ENCODE results near the gene SPINT2. TPM values are rescaled to one million over a fixed set of nuclear protein-coding genes. Genes with fewer than 3 reads are reported as not detected.
"Not testable (repeated sequence)": the region's sequence is repeated elsewhere in the genome, so short reads cannot be mapped to it uniquely, and the experiment has no call there.

SPINT2 gene
- total RNA-seq, 1 donor from 2014 or later: 14.6 TPM

DNA sequence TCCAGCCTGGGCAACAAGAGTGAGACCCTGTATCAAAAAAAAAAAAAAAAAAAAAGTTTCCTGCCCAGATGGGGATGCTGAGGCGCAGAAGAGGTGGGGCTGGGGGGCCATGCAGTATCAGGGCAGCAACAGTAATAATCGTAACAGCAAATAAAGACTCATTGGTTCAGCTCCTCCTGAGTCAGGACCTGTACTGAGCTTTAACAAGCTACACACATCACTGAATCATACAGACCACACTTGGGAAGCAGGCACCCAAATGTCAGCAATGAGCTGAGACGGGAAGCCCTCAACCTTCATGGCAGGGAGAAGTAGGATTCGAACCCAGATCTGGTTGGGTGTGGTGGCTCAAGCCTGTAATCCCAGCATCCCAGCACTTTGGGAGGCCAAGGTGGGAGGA is 29.8 kb upstream of the SPINT2 start:
- no peak for DNase-seq (ENCODE audit: extremely low read depth, low read depth, low spot score)

DNA sequence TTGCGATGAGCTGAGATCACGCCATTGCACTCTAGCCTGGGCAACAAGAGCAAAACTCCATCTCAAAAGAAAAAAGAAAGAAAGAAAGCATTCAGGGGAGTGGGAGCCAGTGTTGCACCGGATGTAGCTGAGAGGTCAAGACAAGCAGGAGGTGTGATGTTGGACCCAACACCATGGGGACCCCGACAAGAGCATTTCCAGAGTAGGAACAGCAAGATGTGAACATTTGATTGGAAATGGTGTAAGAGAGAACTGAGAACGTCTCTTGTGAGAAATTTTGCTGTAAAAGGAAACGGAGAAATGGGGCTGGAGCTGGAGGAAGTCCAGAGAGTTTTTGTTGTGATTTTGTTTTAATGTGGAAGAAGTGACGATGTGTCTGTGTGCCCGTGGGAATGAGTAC is 24.6 kb upstream of the SPINT2 start:
- no peak for DNase-seq (ENCODE audit: extremely low read depth, low read depth, low spot score)

DNA sequence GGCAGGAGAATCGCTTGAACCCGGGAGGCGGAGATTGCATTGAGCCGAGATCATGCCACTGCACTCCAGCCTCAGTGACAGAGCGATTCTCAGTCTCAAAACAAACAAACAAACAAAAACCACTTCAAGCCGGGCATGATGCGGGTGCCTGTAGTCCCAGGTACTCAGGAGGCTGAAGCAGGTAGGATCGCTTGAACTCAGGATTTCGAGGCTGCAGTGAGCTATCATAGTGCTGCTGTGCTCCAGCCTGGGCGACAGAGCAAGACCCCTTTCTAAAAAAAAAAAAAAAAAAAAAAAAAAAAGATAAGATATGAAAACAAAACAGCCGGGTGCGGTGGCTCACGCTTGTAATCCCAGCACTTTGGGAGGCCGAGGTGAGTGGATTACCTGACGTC is 21.1 kb upstream of the SPINT2 start:
- DNase-seq (ENCODE audit: extremely low read depth, low read depth, low spot score): no peak

DNA sequence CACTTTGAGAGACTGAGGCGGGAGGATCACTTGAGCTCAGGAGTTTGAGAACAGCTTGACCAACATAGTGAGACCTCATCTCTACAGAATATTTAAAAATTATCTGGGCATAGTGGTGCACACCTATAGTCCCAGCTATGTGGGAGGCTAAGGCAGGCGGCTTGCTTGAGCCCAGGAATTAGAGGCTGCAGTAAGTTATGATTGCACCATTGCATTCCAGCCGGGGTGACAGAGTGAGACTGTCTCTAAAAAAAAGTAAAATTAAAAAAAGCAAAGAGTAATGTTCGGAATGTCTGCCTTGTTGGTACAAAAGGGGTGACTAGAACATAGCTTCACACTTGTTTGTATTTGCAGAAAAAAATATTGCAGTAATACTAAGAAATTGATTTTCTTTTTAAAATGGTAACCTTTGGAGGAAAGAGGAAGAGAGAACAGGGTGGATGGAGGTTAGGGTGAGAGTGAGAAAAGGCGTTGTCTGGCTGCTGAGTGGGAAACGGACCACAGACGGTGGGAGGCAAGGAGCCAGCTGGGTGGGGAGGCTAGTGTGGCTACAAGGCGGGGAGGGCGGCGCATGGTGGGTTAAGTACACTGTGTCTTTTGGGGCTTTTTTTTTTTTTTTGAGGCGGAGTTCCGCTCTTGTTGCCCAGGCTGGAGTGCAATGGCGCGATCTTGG is 18.4 kb upstream of the SPINT2 start:
- no peak for DNase-seq (ENCODE audit: extremely low read depth, low read depth, low spot score)

DNA sequence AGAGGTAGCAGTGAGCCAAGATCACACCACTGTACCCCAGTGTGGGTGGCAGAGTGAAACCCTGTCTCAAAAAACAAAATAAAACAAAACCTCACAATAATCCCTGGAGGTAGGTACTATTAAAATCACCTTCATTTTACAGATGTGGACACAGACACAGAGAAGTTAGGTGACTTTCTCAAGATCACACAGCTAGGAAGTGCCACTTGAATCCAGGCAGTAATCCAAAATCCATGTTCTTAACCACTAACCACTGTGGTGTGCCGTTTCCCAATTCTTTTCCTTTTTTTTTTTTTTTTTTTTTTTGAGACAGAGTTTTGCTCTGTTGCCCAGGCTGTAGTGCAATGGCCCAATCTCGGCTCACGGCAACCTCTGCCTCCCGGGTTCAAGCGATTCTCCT is 17.2 kb upstream of the SPINT2 start:
- DNase-seq (ENCODE audit: extremely low read depth, low read depth, low spot score): no peak

DNA sequence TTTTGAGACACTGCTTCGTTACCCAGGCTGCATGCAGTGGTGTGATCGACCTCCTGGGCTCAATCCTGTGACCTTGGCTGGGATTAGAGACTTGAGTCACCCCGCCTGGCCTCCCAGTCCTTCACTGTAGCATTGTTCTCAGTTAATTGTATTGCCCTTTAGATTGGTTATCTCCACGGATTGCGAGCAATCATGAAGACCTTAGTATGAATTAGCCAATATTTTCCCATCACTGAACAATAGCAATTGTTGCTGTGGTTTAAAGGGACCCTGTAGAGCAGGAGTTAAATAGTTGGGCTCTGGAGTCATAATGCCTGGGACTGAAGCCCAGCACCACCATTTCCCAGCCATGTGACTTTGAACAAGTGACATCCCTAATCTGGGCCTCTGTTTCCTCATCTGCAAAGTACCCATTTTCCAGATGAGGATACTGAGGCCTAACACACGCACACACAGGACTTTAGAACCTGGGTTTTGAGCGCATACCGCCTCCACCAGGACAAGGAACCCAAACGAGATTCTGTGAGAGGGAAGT is 16.6 kb upstream of the SPINT2 start:
- no peak for DNase-seq (ENCODE audit: extremely low read depth, low read depth, low spot score)

DNA sequence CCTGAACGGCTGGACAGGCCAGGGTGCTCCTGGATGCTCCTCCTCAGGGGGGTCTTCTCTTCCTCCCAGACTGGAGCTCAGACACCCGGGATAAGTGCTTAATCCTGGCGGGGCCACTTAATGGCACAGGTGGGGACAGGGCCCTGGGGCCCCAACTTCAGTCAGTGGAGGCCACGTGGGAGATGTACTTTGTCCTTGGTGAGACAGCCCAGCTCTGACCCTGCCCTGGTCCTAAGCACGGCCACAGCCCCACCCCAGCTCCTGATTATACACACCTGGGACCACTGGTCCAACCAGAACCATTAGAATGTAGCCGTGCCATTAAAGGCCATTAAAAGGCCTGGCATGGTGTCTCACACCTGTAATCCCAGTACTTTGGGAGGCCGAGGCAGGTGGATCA is 16.0 kb upstream of the SPINT2 start:
- DNase-seq (ENCODE audit: extremely low read depth, low read depth, low spot score): no peak

DNA sequence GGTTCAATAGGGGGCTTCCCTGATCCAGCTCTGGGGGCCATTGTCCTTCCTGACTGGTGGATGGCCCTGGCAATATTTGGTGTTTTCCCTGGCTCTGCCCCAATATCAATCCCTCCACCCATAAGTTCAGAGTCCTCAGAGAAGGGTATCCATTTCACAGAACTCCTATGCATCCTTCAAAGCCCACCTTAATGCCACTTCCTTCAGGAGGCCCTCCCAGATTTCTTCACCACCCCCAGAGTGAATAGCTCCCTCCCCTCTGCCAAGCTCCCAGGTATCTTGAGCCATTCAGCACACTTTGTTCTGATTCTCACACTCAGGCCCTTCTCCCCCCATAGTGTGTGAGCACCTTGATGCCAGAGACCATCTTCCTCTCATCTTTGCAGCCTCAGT is 13.9 kb upstream of the SPINT2 start:
- no peak for DNase-seq (ENCODE audit: extremely low read depth, low read depth, low spot score)

DNA sequence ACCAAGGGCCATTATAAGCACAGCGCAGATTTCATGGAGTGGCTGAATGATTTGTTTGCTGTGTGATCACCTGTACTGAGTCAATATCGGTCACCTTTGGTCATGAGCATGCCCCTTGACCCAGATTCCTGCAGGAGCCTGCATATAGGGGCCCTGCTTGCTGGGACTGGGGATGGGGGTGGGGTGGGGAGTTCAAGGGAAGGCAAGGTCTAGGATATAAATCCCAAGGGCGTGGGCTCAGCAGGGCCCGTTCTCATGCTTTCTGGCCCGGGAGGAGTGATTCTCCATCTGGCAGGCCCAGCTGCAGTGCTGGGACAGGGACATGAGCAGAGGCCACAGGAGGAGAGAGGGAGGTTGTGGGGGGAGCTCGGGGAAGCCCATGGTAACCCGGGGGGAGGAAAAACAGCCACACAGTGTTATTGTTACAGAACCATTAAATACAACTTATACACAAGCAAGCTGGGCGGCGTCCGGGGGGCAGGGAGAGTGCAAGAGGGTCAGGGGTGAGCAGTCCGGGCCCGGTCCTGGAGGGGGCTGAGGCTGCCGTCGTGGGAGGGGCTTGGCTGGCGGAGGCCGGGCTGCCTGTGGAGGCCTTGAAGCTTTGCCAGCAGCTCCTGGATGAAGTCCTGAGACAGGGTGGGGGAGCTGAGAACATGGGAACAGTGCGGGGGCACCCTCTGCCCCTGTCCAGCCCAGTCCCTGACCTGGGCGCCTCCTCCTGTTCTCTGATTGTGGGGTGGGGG is 13.4 kb upstream of the SPINT2 start:
- no peak for DNase-seq (ENCODE audit: extremely low read depth, low read depth, low spot score)

DNA sequence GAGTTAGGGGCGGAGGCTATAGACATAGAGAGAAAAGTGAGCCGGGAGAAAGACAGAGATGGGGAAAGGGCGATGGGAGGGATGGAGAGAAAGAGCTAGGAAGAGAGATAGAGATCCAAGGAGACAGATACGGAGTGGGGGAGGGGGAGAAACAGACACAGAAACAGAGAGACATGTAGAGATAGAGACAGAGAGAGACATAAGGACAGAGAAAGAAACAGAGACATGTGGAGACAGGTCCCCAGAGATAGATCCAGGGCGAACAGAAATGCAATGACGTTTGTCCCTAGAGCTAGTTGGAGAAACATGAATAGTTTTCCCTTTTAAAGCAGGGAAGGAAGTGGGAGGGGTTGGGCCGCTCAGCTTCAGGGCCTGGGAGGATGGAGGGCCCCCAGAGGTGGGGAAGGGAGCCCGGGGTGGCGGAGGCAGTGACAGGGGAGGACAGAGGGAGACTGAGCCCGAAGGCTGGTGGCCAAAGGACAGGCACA is 12.8 kb upstream of the SPINT2 start:
- no peak for DNase-seq (ENCODE audit: extremely low read depth, low read depth, low spot score)

DNA sequence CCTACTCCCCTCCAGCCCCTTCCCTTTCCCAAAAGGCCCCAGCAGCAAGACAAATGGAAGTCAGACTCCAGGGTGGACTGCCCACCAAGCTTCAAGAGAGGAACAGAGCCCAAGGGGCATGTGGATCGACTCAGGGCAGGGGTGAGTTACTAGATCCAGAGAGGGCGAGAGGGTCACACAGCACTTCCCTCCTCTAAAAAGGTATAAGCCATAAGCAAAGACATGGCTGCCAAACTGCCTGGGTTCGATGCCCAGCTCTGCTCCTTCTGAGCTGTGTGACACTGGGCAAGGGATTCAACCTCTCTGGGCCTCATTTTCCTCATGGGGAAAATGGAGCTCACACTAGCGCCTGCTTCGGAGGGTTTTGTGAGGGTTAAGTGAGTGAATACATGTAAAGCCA is 12.0 kb upstream of the SPINT2 start:
- DNase-seq (ENCODE audit: extremely low read depth, low read depth, low spot score): no peak

DNA sequence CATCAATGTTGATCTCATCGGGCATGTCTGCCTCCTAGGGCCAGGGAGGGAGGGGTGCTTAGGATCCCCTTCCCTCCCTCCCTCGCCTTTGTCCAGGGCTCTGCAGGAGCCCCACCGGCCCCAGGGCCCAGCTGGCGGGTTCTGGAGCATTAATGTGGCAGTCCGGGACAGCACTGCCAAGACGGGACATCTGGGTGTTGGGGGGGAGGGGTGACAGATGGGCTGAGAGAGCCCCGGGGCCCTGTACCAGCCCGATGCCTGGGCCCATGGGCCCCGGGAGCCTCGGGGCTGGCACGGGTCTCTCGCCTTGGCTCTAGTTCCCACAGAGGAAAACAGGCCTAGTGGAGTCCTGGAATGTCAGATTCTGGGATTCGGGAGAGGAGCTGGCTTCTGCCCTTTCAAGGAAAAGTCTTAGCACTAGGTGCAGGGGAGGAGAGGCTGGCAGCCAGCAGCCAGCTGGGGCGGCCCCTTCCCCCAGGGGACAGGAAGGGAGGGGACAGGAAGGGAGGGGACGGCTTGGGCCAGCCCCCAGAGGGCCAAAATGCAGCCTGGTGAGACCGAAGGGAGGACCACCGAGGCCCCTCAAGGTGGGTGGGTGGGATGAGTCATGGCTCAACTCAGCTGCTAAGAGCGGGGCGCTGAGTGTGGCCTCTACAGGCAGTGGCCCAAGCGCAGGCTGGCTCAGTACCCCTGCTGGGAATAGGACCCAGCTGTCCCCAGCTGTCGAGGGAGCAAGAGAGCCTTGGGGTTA is 11.3 kb upstream of the SPINT2 start:
- DNase-seq (ENCODE audit: extremely low read depth, low read depth, low spot score): no peak

DNA sequence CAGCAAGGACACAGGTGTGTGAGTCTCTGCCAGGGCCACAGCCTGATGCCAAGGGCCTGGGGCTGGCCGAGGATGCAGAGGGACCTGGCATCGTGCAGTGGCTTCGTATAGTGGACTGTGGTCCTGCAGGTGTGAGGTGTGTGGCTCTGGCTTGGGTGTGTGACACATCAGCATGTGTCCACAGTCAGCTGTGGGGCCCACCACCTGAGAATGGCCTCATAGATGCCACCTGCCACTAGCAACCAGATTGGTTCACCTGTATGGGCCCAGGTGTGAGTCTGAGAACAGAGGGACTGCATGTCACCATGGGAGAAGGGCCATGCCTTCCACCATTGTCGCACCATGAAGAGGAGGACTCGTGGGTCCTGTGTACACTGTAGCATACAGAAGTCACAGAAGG is 10.6 kb upstream of the SPINT2 start:
- no peak for DNase-seq (ENCODE audit: extremely low read depth, low read depth, low spot score)

DNA sequence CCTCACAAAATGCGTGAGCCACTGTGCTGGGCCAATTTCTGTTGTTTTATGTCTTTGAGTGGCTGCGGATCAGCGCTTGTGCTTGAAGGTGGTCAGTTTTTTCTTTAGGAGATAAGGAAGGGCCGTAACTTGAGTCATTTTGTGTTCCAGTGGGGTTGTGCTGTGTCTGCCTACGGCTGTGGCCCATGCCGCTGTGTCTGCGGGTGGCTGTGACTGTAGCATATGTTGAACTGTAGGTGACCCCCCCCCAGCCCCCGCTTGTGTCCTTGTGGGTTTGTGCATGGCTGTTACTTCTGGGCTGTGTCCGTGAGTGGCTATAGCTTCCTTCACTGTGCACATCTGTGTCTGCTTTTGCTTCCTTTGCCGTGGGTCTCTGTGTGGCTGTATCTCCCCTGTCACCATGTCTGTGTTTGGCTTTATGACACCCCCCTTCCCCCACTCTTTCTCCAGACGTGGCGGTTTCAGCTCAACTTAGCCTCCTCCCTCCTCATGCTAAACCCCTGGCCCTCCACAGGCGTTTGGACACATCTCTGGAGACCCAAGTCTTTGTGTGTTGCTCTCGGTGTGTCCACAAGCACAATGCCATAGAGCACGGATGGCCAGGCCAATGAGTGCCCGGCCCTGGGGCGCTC is 8.9 kb upstream of the SPINT2 start:
- no peak for DNase-seq (ENCODE audit: extremely low read depth, low read depth, low spot score)

DNA sequence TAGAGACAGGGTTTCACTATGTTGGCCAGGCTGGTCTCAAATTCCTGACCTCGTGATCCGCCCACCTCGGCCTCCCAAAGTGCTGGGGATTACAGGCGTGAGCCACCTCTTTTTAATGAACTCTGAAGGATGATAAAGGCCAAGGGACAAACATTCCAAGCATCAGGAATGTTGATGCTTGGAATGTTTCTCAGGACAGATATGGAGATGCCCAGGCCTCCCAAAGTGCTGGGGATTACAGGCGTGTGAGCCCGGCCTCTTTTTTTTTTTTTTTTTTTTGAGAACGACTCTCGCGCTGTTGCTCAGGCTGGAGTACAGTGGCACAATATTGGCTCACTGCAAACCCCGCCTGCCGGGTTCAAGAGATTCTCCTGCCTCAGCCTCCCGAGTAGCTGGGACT is 2.4 kb upstream of the SPINT2 start:
- not testable (repeated sequence) for DNase-seq (ENCODE audit: extremely low read depth, low read depth, low spot score)

DNA sequence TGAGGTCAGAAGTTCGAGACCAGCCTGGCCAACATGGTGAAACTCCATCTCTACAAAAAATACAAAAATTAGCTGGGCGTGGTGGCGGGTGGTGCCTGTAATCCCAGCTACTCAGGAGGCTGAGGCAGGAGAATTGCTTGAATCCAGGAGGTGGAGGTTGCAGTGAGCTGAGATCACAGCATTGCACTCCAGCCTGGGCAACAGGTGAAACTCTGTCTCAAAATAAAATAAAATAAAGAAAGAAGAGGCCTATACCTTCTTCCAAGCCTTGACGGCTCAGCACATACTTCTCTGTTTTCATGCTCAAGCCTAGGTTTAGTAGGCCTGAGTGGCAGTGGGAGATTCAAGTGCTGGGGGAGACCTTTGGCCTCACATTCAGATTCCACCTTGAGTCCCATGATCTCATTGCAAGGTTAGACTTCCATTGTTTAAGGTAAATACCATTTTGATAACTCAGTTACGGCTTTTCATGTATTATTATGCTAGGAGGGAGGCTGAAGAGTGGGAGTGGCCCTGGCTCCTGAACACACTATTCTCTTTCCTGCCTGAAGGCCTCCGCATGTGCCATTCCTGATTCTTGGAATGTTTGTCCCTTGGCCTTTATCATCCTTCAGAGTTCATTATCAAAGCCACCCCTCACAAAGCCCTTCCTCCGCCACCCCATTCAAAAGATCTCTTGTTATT is 1.6 kb upstream of the SPINT2 start:
- no peak for DNase-seq (ENCODE audit: extremely low read depth, low read depth, low spot score)

DNA sequence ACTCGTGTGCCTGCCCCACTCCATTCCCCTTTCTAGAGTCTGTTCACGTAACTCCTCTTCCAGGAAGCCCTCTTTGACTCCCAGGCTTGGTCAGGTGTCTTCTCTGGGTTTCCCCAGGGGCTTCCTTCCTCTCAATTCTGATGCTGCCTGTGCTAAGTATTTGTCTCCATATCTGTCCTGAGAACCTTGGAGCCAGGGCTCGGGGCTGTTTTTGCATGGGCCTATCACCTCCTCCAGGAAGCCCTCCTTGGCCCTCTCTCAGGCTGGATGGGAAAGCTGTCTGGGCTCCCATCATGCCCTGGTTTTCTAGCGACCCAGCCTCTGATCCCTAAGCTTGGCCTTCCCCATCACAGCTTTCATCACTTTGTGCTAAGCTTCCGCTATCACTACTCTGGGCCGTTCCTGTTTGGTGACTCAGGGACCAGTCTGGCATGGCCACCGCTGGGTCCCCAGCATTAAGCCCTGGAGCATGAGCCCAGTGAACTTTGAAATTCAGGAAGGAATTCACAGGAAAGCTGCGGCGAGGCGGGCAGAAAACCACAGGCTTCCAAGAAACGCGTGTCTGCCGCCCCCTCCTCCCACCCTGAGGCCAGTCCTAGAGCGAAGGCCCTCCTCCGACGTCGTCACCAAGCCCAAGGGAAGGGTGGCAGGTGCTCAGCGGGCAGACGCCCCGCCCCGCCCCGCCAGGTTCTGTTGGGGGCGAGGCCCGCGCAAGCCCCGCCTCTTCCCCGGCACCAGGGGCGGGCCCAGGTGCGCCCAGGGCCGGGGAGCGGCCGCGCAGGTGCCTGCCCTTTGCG is 486 bp upstream of the SPINT2 start:
- DNase-seq (ENCODE audit: extremely low read depth, low read depth, low spot score): no peak

DNA sequence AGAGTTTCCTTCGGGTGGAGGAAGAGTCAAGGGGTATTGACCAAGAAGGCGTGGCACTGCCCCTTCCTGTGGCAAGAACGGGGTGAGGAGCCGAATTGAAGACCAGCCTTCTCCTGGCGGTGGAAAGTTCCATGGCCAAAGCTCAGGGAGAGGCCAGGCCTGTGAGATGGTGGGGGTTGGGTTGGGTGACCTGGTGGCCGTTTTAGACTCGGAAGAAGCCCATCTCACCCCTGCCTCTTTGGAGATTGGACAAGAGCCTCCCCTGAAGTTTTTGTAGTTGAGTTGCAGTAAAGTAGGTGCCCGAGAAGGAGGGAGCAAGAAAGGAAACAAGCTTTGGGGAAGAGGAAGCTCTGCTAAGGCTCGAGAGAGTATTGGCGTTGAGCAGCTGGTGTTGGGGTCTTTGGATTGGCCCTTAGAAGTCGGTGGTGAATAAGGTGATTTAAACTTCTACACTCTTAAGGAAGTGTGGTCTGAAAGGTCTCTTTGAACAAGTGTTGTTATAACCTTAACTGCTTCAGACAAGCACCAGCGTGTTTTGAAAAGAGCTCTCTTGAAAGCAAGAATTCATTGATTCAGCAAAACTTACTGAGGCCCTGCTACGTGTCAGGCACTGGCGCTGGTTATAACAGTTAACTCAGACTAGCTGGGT is 964 bp downstream of the SPINT2 start:
- DNase-seq (ENCODE audit: extremely low read depth, low read depth, low spot score): no peak

DNA sequence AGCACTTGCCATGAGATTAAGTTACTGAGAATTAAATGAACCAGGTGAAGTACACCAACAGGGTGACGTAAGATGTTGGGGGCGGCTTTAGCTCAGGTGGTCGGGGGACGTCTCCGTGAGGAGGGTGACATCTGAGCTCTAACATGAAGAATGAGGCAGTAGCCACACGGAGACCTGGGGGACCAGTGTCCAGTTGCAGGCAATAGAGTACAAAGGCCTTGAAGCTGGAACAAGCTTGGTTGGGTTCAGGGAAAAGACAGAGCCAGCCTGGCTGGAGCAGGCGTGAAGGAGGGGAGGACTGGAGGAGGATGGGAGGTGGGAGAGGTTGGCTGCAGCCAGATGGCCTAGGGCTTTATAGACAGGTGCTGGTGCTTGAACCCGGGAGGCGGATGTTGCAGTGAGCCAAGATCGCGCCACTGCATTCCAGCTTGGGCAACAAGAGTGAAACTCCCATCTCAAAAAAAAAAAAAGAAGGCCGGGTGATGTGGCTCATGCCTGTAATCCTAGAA is 1.6 kb downstream of the SPINT2 start:
- no peak for DNase-seq (ENCODE audit: extremely low read depth, low read depth, low spot score)

All from glomerular endothelial cell (primary cell).